Endothelial cell of hepatic sinusoid (primary cell): ENCODE measurements around the gene SUPT4H1.

ENCODE experiments used
- in situ Hi-C: cut with HindIII; loops from 2 replicates; pipeline ENCODE4 v1.10.0; 2017; ENCODE audit warnings: low sequenced_read_pairs

SUPT4H1 gene

GRCh38 chr17:58365185-58365979 lies 13.4 kb upstream of the SUPT4H1 start:
- in situ Hi-C loops, result no loop called here

GRCh38 chr17:58364270-58364942 lies 12.4 kb upstream of the SUPT4H1 start:
- in situ Hi-C loops, result no loop called here

GRCh38 chr17:58363457-58364185 lies 11.6 kb upstream of the SUPT4H1 start:
- in situ Hi-C loops, result no loop called here

DNA sequence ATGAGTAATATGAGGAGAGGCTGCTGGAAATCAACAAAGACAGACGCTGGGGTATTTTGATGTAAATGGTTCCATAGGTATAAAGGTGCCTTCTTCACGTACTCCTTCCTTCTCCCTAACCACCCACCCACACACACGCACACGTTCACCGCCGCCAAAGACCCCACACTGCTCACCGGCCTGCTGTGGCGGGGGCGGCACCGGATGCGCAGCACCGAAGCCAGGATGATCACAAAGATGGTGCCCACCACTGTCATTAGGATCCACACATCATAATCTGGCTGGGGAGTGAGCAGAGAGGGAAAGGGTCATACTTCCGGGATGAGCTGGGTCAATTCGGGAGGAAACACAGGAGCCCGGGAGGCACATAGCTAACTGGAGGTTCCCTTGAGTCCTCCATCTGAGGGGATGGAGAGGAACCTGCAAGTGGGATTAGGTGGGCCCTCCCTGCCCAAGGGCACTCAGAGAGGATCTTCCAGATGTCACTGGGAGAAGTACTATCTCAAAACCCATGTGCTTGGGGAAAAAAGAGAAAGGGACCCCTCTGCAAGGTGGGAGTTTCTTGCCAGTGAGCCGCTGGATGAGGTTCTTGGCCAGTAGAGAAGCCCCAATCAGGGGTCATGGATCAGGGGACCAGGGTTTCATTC lies 10.5 kb upstream of the SUPT4H1 start:
- in situ Hi-C loops, result no loop called here

GRCh38 chr17:58360296-58361063 lies 8.5 kb upstream of the SUPT4H1 start:
- in situ Hi-C loops, result no loop called here

GRCh38 chr17:58358408-58359172 lies 6.6 kb upstream of the SUPT4H1 start:
- in situ Hi-C loops, result no loop called here

DNA sequence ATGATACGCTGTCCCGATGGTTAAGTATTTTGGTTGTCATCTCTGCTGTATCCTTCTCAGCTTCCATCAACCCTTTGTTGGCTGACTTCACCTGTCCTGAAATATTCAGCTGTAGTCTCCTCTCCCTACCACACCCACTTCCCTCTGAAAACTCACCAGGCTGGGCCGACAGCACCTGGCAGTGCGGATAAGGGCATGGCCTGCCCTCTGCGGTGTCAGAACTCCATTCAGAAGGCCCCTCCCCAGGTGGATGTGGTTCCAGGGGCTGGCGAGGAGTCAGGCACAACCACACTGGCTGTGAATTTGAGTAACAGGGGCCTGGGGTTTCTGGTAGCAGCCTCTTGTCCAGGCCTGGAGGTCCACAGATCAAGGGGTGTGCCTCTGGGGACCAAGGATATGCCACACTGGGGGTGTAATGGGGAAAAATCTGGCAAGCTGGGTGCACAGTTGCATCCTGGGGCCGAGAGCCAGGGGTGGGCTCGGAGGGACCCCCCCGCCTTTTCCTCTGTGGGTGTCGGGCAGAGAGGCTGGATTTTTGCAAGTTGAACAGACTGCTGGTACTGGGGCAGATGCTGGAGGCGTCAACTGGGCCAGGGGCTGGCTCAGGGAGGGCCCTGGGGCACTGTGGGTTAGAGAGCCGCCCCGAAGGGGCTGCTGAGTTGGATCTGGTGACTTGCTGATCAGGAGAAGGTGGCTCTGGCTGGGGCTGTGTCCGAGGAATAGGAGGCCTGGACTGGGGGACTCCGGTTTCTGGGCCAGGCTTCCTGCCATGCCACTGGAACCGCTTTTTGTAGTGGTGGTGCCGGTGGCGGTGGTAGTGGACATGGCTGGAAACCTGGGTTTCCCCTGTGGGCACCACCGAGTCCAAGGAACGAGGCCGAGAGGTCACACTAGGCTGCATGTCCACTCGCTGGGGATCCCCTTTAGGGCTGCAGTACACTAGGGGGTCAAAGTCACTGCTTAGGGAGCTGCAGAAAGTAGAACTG lies 5.6 kb upstream of the SUPT4H1 start:
- in situ Hi-C loops, result no loop called here

- in situ Hi-C loops, result no loop called here
Observed at GRCh38 chr17:58356231-58356630, 4.2 kb upstream of the SUPT4H1 start.

- in situ Hi-C loops, result loop anchor here (5.0 kb wide), 1 partner anchor 33 kb away; no protein-coding TSS in a partner anchor
Observed at GRCh38 chr17:58354541-58355216, 2.7 kb upstream of the SUPT4H1 start.

DNA sequence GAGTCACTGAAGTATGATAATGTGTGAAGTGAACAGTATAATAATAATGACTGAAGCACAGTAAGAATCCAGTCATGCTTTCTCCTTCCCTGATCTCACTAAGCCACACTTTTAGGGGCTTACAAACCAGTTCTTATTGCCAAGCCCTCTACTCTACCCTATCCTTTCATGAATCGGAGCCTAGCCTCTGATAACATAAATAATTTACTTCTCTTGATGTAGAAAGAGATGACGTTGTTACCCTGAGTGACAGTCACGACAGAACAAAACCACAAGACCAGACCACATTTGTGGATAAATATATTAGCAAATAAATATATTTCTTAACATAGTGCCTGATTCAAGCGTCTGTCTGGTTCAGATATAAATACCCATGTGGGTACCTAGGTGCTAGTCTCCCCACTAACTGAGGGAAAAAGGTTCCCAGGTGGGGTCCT lies 1.4 kb upstream of the SUPT4H1 start:
- in situ Hi-C loops, result loop anchor here (5.0 kb wide), 1 partner anchor 34 kb away; no protein-coding TSS in a partner anchor

GRCh38 chr17:58352596-58353388 lies 791 bp upstream of the SUPT4H1 start:
- in situ Hi-C loops, result loop anchor here (5.0 kb wide), 1 partner anchor 35 kb away; no protein-coding TSS in a partner anchor

- in situ Hi-C loops, result loop anchor here (5.0 kb wide), 1 partner anchor 36 kb away; no protein-coding TSS in a partner anchor
Observed at GRCh38 chr17:58351182-58351581, 819 bp downstream of the SUPT4H1 start.

- in situ Hi-C loops, result no loop called here
Observed at GRCh38 chr17:58348038-58348437, 4.0 kb downstream of the SUPT4H1 start.

DNA sequence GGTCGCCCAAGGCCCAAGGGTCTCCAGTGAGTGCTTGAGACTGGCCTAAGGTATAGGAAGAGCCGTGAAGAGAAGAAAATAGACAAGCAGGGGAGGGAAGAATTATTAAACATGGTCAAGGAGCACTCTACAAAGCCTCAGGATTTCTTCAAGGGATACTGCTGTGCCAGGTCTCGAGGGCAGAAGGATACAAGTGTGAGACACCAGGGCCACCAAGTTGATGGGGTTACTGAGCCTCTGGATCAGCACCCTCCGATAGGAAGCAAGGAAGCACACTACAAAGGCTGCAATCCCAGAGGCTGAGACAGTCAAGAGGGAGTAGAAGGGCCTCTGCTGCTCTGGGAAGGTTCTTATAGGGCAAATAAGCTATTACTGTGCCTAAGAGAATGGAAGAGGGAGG lies 6.5 kb downstream of the SUPT4H1 start:
- in situ Hi-C loops, result no loop called here

- in situ Hi-C loops, result no loop called here
Observed at GRCh38 chr17:58344791-58345157, 7.2 kb downstream of the SUPT4H1 start.

DNA sequence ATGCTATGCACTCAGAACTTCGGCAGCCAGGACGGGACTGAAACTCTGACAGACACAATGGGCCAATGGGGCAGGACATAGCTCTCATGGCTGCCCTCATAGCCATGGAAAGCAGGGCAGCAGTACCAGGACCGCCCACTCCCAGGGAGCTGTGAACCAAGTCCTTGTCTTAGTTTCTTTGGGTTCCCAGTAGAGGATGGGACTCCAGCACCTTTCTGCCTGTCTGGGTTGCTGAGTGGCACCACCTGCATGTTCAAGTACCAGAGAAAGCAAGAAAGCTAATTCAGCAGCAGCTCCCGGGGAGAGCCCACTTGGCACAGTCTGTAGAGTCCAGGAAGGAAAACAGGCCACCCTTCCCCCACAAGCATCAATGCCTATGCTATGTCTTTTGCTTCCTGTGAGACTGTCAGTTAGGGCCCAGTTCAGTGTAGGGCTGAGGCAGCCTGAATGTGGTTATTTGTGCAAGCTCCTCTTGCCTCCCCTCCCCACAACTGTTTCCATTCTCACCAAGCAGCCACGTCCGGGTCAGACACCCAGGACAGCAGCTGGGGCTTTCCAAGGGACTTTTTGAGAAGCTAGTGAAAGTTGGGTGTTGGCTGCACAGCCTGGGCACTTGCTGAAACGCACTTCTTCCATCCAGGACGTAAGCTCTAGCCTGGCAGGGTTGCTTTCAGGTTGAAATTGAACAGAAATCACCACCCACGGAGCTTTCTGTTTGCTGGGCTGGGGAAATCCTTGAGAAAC lies 7.8 kb downstream of the SUPT4H1 start:
- in situ Hi-C loops, result no loop called here
